ENCODE results near the gene RC3H1.
A peak's percentile ranks its signal among the peaks of the same experiment; 100 is the strongest.

Gene RC3H1

GRCh38 chr1:174031099-174031498 is 8.9 kb upstream of the RC3H1 start:
- Histone ChIP-seq H3K9ac (ENCODE audit: low read depth in 1 of 2, low read length in 2 of 2) (no peak overlapping the region), H3K36me3 (ENCODE audit: control insufficient read depth in 1 of 2, insufficient read depth in 2 of 2, low read length in 2 of 2) (no peaks in the 10 kb centered on the region), H3K27ac (ENCODE audit: low read depth, low read length) (no peak overlapping the region), H3K4me1 (ENCODE audit: control insufficient read depth in 1 of 2, insufficient read depth in 2 of 2, low read length in 2 of 2) (no peaks in the 10 kb centered on the region), H3K27me3 (ENCODE audit: control insufficient read depth in 1 of 2, insufficient read depth in 2 of 2, low read length in 2 of 2) (no peaks in the 10 kb centered on the region), H3K9me3 (ENCODE audit: control insufficient read depth in 1 of 2, low read length in 2 of 2) (no peaks in the 10 kb centered on the region), H3K4me3 (ENCODE audit: low read depth in 1 of 2, low read length in 2 of 2) (no peak overlapping the region)

DNA sequence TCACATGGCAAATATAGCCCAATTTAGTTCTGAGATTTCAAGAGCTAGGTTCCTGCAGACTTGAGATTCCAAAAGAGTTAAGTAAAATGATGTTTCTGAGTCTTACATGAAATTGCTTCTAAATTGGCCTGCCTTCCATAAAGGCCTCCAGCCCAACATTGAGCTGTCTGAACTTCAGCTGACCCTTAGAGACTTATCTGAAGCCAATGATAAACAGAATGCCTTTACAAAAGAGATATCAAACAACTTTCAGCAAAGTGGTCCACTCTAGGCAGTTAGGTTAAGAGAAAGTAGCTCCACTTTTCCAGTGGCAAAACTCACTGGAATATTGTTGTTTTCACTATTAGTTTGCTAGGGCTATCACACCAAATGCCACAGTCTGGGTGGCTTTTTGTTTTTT is 6.3 kb upstream of the RC3H1 start:
- no peaks in the 10 kb centered on the region for H3K9me3 ChIP-seq (ENCODE audit: control insufficient read depth in 1 of 2, low read length in 2 of 2)
- H3K4me3 ChIP-seq (ENCODE audit: low read depth in 1 of 2, low read length in 2 of 2) = no peak overlapping the region
- H3K9ac ChIP-seq (ENCODE audit: low read depth in 1 of 2, low read length in 2 of 2) = no peak overlapping the region
- H3K27ac ChIP-seq (ENCODE audit: low read depth, low read length) = no peak overlapping the region
- H3K27me3 ChIP-seq (ENCODE audit: control insufficient read depth in 1 of 2, insufficient read depth in 2 of 2, low read length in 2 of 2) = no peaks in the 10 kb centered on the region
- no peaks in the 10 kb centered on the region for H3K36me3 ChIP-seq (ENCODE audit: control insufficient read depth in 1 of 2, insufficient read depth in 2 of 2, low read length in 2 of 2)
- H3K4me1 ChIP-seq (ENCODE audit: control insufficient read depth in 1 of 2, insufficient read depth in 2 of 2, low read length in 2 of 2) = peaks cover 2 to 3% of the 10 kb centered on the region in 2 donors

DNA sequence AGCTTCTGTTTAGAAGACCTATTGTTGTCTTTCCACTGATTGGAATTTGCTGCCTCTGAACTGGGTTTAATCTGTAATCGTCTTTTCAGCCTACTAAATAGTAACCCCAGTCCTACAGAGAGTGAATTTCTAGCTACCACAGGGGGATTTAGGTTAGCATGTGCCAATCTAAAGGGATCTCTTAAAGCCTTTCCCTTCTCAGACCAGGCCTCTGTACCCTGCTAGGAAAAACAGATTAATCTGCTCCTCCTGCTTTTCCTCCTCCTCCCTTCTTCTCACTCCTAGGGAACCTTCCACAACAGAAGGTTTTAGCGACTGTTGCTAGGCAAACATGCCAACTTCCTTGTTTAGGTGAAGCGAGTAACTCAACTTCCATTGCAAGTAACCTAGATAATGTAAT is 1.3 kb upstream of the RC3H1 start:
- peak overlapping the region in 1 of 2 donors; percentile 81 for H3K4me3 ChIP-seq (ENCODE audit: low read depth in 1 of 2, low read length in 2 of 2)

DNA sequence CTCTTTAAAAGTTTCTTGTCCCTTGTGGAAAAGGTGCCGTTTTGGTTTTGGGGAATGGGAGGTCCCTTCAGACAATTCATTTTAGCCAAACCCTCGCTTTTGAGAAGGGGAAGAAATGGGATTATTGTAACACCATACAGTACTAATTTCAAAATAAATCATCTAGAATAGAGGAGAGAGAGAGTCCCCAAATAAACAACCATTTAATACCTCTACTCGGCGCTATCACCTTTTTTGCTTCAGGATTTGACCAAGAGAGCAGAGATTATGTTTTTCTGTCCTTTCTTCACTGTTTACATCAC is 770 bp upstream of the RC3H1 start:
- no peaks in the 10 kb centered on the region for H3K9me3 ChIP-seq (ENCODE audit: control insufficient read depth in 1 of 2, low read length in 2 of 2)
- H3K27ac ChIP-seq (ENCODE audit: low read depth, low read length) = peak overlapping the region; percentile 90
- H3K36me3 ChIP-seq (ENCODE audit: control insufficient read depth in 1 of 2, insufficient read depth in 2 of 2, low read length in 2 of 2) = no peaks in the 10 kb centered on the region
- peak overlapping the region; percentile 88 to 89 for H3K9ac ChIP-seq (ENCODE audit: low read depth in 1 of 2, low read length in 2 of 2)
- peaks cover 33 to 34% of the 10 kb centered on the region in 2 donors for H3K4me1 ChIP-seq (ENCODE audit: control insufficient read depth in 1 of 2, insufficient read depth in 2 of 2, low read length in 2 of 2)
- no peaks in the 10 kb centered on the region for H3K27me3 ChIP-seq (ENCODE audit: control insufficient read depth in 1 of 2, insufficient read depth in 2 of 2, low read length in 2 of 2)
- peak overlapping the region; percentile 74 to 81 for H3K4me3 ChIP-seq (ENCODE audit: low read depth in 1 of 2, low read length in 2 of 2)

More for the DNA sequence above, 1.3 kb upstream of the RC3H1 start:
- Histone ChIP-seq H3K9ac (ENCODE audit: low read depth in 1 of 2, low read length in 2 of 2) (peak overlapping the region; percentile 88 to 89), H3K4me1 (ENCODE audit: control insufficient read depth in 1 of 2, insufficient read depth in 2 of 2, low read length in 2 of 2) (peaks cover 29 to 30% of the 10 kb centered on the region in 2 donors), H3K36me3 (ENCODE audit: control insufficient read depth in 1 of 2, insufficient read depth in 2 of 2, low read length in 2 of 2) (no peaks in the 10 kb centered on the region), H3K27me3 (ENCODE audit: control insufficient read depth in 1 of 2, insufficient read depth in 2 of 2, low read length in 2 of 2) (no peaks in the 10 kb centered on the region), H3K27ac (ENCODE audit: low read depth, low read length) (no peak overlapping the region), H3K9me3 (ENCODE audit: control insufficient read depth in 1 of 2, low read length in 2 of 2) (no peaks in the 10 kb centered on the region)

- Histone ChIP-seq H3K4me1 (ENCODE audit: control insufficient read depth in 1 of 2, insufficient read depth in 2 of 2, low read length in 2 of 2) (peaks cover 37 to 46% of the 10 kb centered on the region in 2 donors), H3K4me3 (ENCODE audit: low read depth in 1 of 2, low read length in 2 of 2) (peak overlapping the region; percentile 74 to 85), H3K27me3 (ENCODE audit: control insufficient read depth in 1 of 2, insufficient read depth in 2 of 2, low read length in 2 of 2) (no peaks in the 10 kb centered on the region)
Observed at GRCh38 chr1:174021591-174022079, 522 bp downstream of the RC3H1 start.

DNA sequence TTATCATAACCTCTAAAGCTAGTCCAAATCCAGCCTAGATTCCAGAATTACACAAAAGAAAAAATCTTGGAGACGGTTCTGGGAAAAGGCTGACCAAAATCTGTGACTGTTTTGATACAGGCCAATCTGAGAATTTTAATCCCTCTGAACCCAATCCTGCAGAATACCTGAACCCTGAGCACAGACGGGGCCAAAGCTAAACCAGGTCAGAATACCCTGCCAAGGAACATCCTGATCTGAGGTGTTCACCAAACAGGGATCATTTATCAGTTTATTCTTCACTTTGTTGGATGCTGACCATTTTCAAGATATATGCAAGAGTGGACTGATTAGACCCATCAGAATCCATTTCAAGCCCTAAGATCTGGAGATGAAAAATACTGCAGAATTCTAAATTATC is 3.6 kb downstream of the RC3H1 start:
- Histone ChIP-seq H3K27me3 (ENCODE audit: control insufficient read depth in 1 of 2, insufficient read depth in 2 of 2, low read length in 2 of 2) (no peaks in the 10 kb centered on the region), H3K9me3 (ENCODE audit: control insufficient read depth in 1 of 2, low read length in 2 of 2) (no peaks in the 10 kb centered on the region), H3K27ac (ENCODE audit: low read depth, low read length) (no peak overlapping the region), H3K4me3 (ENCODE audit: low read depth in 1 of 2, low read length in 2 of 2) (no peak overlapping the region), H3K4me1 (ENCODE audit: control insufficient read depth in 1 of 2, insufficient read depth in 2 of 2, low read length in 2 of 2) (peaks cover 35 to 60% of the 10 kb centered on the region in 2 donors), H3K9ac (ENCODE audit: low read depth in 1 of 2, low read length in 2 of 2) (no peak overlapping the region), H3K36me3 (ENCODE audit: control insufficient read depth in 1 of 2, insufficient read depth in 2 of 2, low read length in 2 of 2) (no peaks in the 10 kb centered on the region)

More at GRCh38 chr1:174021591-174022079, 522 bp downstream of the RC3H1 start:
- Histone ChIP-seq H3K27ac (ENCODE audit: low read depth, low read length) (peak overlapping the region; percentile 90), H3K9ac (ENCODE audit: low read depth in 1 of 2, low read length in 2 of 2) (peak overlapping the region; percentile 89 to 94), H3K9me3 (ENCODE audit: control insufficient read depth in 1 of 2, low read length in 2 of 2) (no peaks in the 10 kb centered on the region), H3K36me3 (ENCODE audit: control insufficient read depth in 1 of 2, insufficient read depth in 2 of 2, low read length in 2 of 2) (no peaks in the 10 kb centered on the region)

- Histone ChIP-seq H3K27me3 (ENCODE audit: control insufficient read depth in 1 of 2, insufficient read depth in 2 of 2, low read length in 2 of 2) (no peaks in the 10 kb centered on the region), H3K4me3 (ENCODE audit: low read depth in 1 of 2, low read length in 2 of 2) (no peak overlapping the region), H3K27ac (ENCODE audit: low read depth, low read length) (no peak overlapping the region), H3K9ac (ENCODE audit: low read depth in 1 of 2, low read length in 2 of 2) (no peak overlapping the region), H3K4me1 (ENCODE audit: control insufficient read depth in 1 of 2, insufficient read depth in 2 of 2, low read length in 2 of 2) (peaks cover 26 to 51% of the 10 kb centered on the region in 2 donors), H3K36me3 (ENCODE audit: control insufficient read depth in 1 of 2, insufficient read depth in 2 of 2, low read length in 2 of 2) (no peaks in the 10 kb centered on the region), H3K9me3 (ENCODE audit: control insufficient read depth in 1 of 2, low read length in 2 of 2) (no peaks in the 10 kb centered on the region)
Observed at GRCh38 chr1:174017231-174017970, 4.8 kb downstream of the RC3H1 start.

DNA sequence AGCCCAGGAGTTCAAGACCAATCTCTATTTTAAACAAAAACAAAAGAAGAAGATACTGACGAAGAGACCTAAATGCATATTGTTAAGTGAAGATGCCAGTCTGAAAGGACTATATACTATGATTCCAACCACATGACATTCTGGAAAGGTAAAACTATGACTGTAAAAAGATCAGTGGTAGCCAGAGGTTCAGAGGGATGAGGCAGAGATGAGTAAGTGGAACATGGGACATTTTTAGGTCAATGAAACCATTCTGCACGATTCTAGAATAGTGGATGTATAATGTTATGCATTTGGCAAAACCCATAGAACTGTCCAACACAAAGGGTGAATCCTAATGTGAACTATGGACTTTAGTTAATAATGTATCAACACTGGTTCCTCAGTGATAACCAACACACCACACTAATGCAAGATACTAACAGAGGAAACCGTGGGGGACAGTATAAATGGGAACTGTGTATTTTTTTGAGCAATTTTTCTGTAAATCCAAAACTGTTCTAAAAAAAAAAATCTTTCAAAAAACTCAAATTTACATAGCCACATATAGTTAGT is 8.2 kb downstream of the RC3H1 start:
- Histone ChIP-seq H3K27me3 (ENCODE audit: control insufficient read depth in 1 of 2, insufficient read depth in 2 of 2, low read length in 2 of 2) (no peaks in the 10 kb centered on the region), H3K27ac (ENCODE audit: low read depth, low read length) (no peak overlapping the region), H3K4me1 (ENCODE audit: control insufficient read depth in 1 of 2, insufficient read depth in 2 of 2, low read length in 2 of 2) (peaks cover 16 to 36% of the 10 kb centered on the region in 2 donors)

DNA sequence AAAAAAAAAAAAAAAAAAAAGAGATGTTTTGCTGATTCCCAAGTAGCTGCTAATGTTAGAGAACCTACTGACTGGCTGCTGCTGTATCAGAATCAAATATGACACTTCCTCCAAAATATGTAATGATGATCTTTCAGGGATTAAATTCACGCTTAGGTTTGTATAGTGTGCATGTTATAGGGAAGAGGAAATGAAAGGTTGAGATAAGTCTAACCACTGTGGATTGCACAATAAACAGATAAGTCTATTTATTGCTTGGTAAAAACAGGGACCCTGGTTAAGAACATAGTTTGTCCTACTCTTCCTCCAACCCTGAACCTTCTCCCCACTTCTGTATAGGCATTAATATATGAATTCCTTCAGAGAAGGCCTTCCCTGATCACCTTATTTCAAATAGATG is 13.2 kb downstream of the RC3H1 start:
- no peak overlapping the region for H3K27ac ChIP-seq (ENCODE audit: low read depth, low read length)
- H3K36me3 ChIP-seq (ENCODE audit: control insufficient read depth in 1 of 2, insufficient read depth in 2 of 2, low read length in 2 of 2) = no peaks in the 10 kb centered on the region
- H3K9me3 ChIP-seq (ENCODE audit: control insufficient read depth in 1 of 2, low read length in 2 of 2) = no peaks in the 10 kb centered on the region
- peaks cover 3 to 14% of the 10 kb centered on the region in 2 donors for H3K4me1 ChIP-seq (ENCODE audit: control insufficient read depth in 1 of 2, insufficient read depth in 2 of 2, low read length in 2 of 2)
- H3K27me3 ChIP-seq (ENCODE audit: control insufficient read depth in 1 of 2, insufficient read depth in 2 of 2, low read length in 2 of 2) = no peaks in the 10 kb centered on the region
- no peak overlapping the region for H3K9ac ChIP-seq (ENCODE audit: low read depth in 1 of 2, low read length in 2 of 2)
- H3K4me3 ChIP-seq (ENCODE audit: low read depth in 1 of 2, low read length in 2 of 2) = no peak overlapping the region

More for the DNA sequence above, 8.2 kb downstream of the RC3H1 start:
- H3K9ac ChIP-seq (ENCODE audit: low read depth in 1 of 2, low read length in 2 of 2) = no peak overlapping the region
- H3K9me3 ChIP-seq (ENCODE audit: control insufficient read depth in 1 of 2, low read length in 2 of 2) = no peaks in the 10 kb centered on the region
- no peak overlapping the region for H3K4me3 ChIP-seq (ENCODE audit: low read depth in 1 of 2, low read length in 2 of 2)
- no peaks in the 10 kb centered on the region for H3K36me3 ChIP-seq (ENCODE audit: control insufficient read depth in 1 of 2, insufficient read depth in 2 of 2, low read length in 2 of 2)

- H3K4me1 ChIP-seq (ENCODE audit: control insufficient read depth in 1 of 2, insufficient read depth in 2 of 2, low read length in 2 of 2) = peaks cover 0 to 14% of the 10 kb centered on the region in 2 donors
- H3K27me3 ChIP-seq (ENCODE audit: control insufficient read depth in 1 of 2, insufficient read depth in 2 of 2, low read length in 2 of 2) = no peaks in the 10 kb centered on the region
- H3K9ac ChIP-seq (ENCODE audit: low read depth in 1 of 2, low read length in 2 of 2) = no peak overlapping the region
- H3K36me3 ChIP-seq (ENCODE audit: control insufficient read depth in 1 of 2, insufficient read depth in 2 of 2, low read length in 2 of 2) = no peaks in the 10 kb centered on the region
- no peaks in the 10 kb centered on the region for H3K9me3 ChIP-seq (ENCODE audit: control insufficient read depth in 1 of 2, low read length in 2 of 2)
- H3K27ac ChIP-seq (ENCODE audit: low read depth, low read length) = no peak overlapping the region
- no peak overlapping the region for H3K4me3 ChIP-seq (ENCODE audit: low read depth in 1 of 2, low read length in 2 of 2)
Observed at GRCh38 chr1:174008269-174008668, 13.9 kb downstream of the RC3H1 start.

All from duodenal mucosa (tissue), 2 donors.